GM19463 (cell line): Measurements from ENCODE around the gene XPR1.
"Not testable (repeated sequence)": the region's sequence is repeated elsewhere in the genome, so short reads cannot be mapped to it uniquely, and the experiment has no call there.

ENCODE experiments used
- ATAC-seq: cut with Tn5 transposase; IDR thresholded peaks from one replicate; pipeline ENCODE4 v1.9.1; 2021; ENCODE audit warnings: mild to moderate bottlenecking, moderate library complexity; ENCODE audit not compliant: unreplicated experiment

The XPR1 gene

GRCh38 chr1:180711260-180711659, 79.4 kb downstream of the XPR1 start:
- ATAC-seq = not testable (repeated sequence)

- no peak for ATAC-seq
These were observed 88.9 kb downstream of the XPR1 start for GRCh38 chr1:180720753-180721152.

GRCh38 chr1:180722586-180722985, 90.8 kb downstream of the XPR1 start:
- no peak for ATAC-seq

- no peak for ATAC-seq
These were observed 92.2 kb downstream of the XPR1 start for GRCh38 chr1:180724055-180724454.

GRCh38 chr1:180726024-180726423, 94.2 kb downstream of the XPR1 start:
- not testable (repeated sequence) for ATAC-seq

GRCh38 chr1:180727751-180728150, 95.9 kb downstream of the XPR1 start:
- not testable (repeated sequence) for ATAC-seq

- no peak for ATAC-seq
These were observed 96.8 kb downstream of the XPR1 start for GRCh38 chr1:180728472-180729106.

GRCh38 chr1:180731131-180731530, 99.3 kb downstream of the XPR1 start:
- no peak for ATAC-seq

GRCh38 chr1:180732866-180733265, 101.0 kb downstream of the XPR1 start:
- ATAC-seq = no peak

- ATAC-seq = no peak
These were observed 102.5 kb downstream of the XPR1 start for GRCh38 chr1:180734366-180734765.

GRCh38 chr1:180742663-180743062, 110.8 kb downstream of the XPR1 start:
- no peak for ATAC-seq

- ATAC-seq = no peak
These were observed 112.0 kb downstream of the XPR1 start for GRCh38 chr1:180743868-180744267.

- no peak for ATAC-seq
These were observed 113.3 kb downstream of the XPR1 start for GRCh38 chr1:180745098-180745497.

- ATAC-seq = no peak
These were observed 120.1 kb downstream of the XPR1 start for GRCh38 chr1:180751921-180752320.

GRCh38 chr1:180754453-180754852, 122.6 kb downstream of the XPR1 start:
- ATAC-seq = no peak

GRCh38 chr1:180757657-180758056, 125.8 kb downstream of the XPR1 start:
- no peak for ATAC-seq

- ATAC-seq = no peak
These were observed 131.0 kb downstream of the XPR1 start for GRCh38 chr1:180762796-180763195.

GRCh38 chr1:180765151-180765550, 133.3 kb downstream of the XPR1 start:
- ATAC-seq = no peak

GRCh38 chr1:180769889-180770288, 138.1 kb downstream of the XPR1 start:
- ATAC-seq = no peak

- ATAC-seq = no peak
These were observed 141.5 kb downstream of the XPR1 start for GRCh38 chr1:180773210-180773865.

- no peak for ATAC-seq
These were observed 144.0 kb downstream of the XPR1 start for GRCh38 chr1:180775801-180776200.

- ATAC-seq = no peak
These were observed 145.4 kb downstream of the XPR1 start for GRCh38 chr1:180777072-180777689.
